Measurements from ENCODE around the gene IL2RA.

DNA sequence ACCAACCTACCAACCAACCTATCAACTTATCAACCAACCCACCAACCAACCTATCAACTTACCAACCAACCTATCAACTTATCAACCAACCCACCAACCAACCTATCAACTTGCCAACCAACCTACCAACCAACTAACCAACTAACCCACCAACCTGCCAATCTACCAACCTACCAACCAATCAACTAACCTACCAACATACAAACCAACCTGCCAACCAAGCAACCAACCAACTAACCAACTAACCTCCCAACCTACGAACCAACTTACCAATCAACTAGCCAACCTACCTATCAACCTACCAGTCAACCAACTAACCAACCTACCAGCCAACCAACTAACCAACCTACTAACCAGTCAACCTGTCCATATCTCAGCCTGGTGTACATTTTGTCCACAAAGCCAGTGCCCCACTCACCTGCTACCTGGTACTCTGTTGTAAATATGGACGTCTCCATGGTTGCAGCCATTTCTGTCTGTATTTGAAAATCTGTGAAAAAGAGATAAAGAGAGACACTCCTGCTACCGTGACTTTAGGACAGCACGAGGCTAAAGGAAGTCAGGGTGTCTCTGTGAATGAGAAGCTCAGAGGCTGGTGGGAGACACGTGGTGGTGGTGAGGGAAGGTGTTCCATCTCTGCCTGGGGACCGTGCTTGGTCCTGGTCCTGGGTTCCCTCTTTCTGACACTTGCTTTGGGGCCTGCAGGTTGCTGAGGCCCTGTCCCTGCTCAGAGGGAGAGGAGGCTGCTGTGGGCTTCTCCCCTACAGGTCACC, 43.0 kb downstream of the IL2RA start:
- TF ChIP-seq ZFP3 (CRISPR knock-in tag; IDR thresholded peaks at IDR 0.05): no peak
- TF ChIP-seq ZNF565 (CRISPR knock-in tag; conservative IDR thresholded peaks at IDR 0.05; ENCODE audit: low read depth): no peak
- TF ChIP-seq, protein P1, sequence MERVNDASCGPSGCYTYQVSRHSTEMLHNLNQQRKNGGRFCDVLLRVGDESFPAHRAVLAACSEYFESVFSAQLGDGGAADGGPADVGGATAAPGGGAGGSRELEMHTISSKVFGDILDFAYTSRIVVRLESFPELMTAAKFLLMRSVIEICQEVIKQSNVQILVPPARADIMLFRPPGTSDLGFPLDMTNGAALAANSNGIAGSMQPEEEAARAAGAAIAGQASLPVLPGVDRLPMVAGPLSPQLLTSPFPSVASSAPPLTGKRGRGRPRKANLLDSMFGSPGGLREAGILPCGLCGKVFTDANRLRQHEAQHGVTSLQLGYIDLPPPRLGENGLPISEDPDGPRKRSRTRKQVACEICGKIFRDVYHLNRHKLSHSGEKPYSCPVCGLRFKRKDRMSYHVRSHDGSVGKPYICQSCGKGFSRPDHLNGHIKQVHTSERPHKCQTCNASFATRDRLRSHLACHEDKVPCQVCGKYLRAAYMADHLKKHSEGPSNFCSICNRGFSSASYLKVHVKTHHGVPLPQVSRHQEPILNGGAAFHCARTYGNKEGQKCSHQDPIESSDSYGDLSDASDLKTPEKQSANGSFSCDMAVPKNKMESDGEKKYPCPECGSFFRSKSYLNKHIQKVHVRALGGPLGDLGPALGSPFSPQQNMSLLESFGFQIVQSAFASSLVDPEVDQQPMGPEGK (CRISPR knock-in tag; IDR thresholded peaks at IDR 0.05; ENCODE audit: borderline replicate concordance): no peak
- TF ChIP-seq, protein P2, sequence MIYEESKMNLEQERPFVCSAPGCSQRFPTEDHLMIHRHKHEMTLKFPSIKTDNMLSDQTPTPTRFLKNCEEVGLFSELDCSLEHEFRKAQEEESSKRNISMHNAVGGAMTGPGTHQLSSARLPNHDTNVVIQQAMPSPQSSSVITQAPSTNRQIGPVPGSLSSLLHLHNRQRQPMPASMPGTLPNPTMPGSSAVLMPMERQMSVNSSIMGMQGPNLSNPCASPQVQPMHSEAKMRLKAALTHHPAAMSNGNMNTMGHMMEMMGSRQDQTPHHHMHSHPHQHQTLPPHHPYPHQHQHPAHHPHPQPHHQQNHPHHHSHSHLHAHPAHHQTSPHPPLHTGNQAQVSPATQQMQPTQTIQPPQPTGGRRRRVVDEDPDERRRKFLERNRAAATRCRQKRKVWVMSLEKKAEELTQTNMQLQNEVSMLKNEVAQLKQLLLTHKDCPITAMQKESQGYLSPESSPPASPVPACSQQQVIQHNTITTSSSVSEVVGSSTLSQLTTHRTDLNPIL (CRISPR knock-in tag; IDR thresholded peaks at IDR 0.05; ENCODE audit: low read depth): no peak
- TF ChIP-seq OSR1 (CRISPR knock-in tag; IDR thresholded peaks at IDR 0.05): no peak
- no peak for TF ChIP-seq BACH2 (CRISPR knock-in tag; IDR thresholded peaks at IDR 0.05; ENCODE audit: borderline replicate concordance)
- TF ChIP-seq ZNF70 (CRISPR knock-in tag; IDR thresholded peaks at IDR 0.05): no peak
- no peak for TF ChIP-seq ARNTL (CRISPR knock-in tag; IDR thresholded peaks at IDR 0.05; ENCODE audit: borderline replicate concordance, low read depth)

All from SK-N-SH treated with all-trans-retinoic acid at 6 μM for 48 hours (cell line).